Stromal cell of bone marrow (primary cell): ENCODE results near the gene NEDD9.

Experiments
- DNase-seq: peaks from one replicate; pipeline ENCODE4 v3.0.0-alpha.2; 2012; ENCODE audit warnings: low read depth

The NEDD9 gene

DNA sequence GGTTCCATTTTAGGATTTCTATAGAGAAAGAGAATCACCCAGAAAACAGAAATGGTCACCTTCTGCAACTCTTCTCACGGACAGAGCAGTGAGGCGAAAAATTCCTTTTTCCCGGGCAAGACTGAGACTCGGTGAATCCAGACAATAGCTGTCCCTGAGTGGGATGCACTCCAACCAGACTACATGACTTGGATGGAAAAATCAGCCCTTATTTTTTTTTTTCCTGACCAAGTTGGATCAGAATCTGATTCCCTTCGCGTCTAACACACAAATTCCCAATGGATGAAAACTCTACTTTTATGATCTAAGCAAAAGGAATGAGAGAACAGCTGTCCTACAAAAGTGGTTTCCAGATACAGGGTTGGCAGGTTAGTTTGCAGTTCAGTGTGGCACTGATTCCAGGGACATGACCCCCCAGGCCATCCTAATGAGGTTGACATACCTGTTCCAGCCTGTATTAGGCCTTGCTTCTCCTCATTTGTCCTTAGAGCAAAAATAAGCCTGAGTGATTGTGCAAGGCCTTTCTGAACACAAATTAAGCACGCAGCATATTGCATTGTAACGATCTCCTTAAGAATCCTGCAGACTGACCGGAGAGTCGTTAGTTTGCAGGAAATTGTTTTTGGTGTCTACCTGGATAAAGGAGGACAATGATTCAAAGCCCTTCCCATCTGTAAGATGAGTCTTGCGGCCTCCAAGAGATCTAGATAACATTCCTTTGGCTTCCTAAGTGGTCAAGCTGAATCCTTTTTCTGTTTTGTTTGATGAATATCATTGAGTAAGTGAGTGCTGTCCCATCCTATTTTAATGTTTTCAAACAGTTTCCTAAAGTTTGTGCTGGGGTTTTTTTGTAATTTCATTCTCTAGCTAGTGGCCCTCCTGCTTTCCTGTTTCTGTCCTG lies 1.5 kb upstream of the NEDD9 start:
- no peak for DNase-seq

- DNase-seq, result no peak
These were observed 530 bp upstream of the NEDD9 start for GRCh38 chr6:11232770-11233626.

DNA sequence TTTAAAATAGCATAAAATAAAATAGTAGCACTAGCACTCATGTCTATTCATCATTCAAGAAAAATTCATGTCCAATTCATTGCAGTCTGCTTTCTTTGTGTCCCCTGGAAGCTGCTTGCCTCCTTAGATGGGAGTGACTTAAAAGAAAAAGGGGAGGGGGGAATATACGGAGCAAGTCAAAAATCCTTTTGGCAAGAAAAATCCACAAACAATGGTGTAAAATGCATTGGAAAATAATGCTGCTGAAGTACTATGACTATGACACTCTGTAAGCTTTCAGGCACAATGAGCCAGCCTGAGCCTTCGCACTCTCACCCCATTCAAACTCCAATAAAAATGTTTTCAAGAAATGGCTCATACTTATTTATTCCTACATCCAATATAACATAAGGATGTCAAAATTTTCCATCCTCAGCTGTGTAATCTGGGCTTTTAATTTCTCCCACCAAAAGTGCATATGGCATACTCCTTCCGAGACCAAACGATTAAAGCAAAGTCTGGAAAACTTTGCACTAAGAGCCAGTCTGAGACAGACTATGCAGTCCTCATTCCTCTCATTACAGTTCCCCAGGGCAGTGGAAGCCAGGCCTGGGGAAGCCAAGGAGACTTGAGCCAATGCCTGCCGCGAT lies 790 bp downstream of the NEDD9 start:
- no peak for DNase-seq

GRCh38 chr6:11231108-11231463 lies 1.4 kb downstream of the NEDD9 start:
- no peak for DNase-seq

DNA sequence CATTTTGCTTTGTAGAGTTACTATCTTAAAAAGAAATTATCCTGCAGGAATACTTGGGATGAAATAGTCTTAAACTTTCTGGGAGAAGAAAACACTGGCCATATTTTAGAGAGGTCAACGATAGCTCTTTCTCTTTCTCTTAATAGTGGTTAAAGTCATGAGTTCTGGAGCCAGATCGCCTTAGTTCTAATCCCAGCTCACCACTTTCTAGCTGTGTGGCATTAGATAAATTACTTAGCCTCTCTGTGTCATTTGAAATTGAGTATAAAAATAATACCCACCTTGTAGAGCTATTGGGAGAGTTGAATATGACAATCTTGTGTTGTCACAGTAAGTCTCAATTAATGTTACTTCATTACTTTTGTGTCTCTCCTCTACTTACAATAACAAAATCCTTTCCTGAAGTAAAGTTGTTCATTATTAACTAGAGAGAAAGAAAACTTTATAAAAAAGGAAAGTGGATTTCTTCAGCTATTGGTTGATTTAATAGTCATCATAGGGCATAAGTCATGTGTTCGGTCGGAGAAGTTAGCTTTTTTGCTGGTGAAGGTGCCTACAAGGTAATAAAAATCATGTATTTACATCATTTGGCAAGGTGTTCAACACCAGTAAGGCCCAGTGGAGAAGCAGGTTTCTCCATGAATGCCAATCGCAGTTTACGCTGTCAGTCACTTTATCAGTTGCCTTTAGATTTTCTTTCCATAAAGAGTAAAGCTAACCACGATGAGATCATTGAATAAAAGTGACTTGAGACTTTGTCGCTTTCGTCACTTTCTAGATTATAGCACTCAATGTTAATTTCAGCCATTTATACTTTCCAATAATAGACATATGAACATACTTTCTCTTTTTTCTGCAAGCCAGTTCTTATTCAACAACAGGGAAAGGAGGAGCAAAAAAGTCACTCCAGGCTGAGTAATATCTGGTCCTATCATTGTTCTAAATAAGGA lies 2.0 kb downstream of the NEDD9 start:
- no peak for DNase-seq

- DNase-seq, result no peak
These were observed 2.8 kb downstream of the NEDD9 start for GRCh38 chr6:11229655-11230046.

DNA sequence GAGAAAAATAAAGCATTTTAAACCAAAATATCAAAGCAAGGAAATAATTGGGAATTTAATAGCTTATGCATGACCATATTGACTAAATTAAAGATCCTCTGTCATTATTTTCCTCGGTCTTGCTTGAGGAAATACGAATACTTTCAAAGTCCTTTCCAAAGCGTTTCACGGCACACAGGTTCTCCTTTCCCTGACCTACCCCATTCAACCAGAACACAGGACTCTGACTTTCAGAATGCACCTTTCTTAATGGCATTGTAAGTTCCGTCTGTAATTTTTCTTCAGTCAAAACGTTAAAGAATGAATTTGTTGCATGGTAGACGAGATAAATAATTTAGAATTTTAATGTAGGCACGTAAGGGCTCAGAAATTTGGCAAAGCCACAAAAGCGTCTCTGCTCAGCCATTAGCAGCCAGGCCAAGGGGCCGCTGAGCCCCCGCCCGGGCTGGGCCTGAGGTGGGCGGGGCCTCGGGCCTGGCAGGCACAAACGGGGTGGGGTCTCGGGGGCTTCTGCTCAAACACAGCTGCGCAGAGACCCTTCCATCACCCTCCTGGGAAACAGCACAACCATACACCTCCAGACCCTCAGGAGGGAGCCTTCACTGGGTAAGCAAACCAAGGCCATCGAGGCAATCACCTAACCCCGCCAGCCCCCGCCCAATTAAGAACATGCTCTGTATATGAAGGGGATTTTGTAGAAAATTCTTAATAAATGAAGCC lies 3.4 kb downstream of the NEDD9 start:
- no peak for DNase-seq

GRCh38 chr6:11227698-11228097 lies 4.8 kb downstream of the NEDD9 start:
- DNase-seq, result no peak

DNA sequence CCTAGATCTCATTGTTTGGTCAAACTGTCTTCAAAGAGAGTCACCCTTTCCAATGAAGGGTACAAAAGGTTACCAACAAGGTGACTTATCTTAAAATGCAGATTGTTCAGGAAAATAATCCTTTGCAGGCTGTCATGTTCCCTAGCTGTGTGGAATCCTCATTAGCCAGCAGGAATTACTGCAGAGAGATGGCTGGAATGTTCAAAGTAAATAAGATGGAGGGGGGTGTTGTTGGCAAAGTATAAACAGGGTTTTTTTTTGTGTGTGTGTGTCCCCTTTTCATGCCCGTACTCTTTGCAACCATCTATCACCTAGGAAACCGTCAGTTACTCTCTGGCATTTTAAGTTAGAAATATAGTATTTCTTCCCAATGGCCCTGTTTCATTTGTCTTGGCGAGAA lies 6.5 kb downstream of the NEDD9 start:
- DNase-seq, result no peak

DNA sequence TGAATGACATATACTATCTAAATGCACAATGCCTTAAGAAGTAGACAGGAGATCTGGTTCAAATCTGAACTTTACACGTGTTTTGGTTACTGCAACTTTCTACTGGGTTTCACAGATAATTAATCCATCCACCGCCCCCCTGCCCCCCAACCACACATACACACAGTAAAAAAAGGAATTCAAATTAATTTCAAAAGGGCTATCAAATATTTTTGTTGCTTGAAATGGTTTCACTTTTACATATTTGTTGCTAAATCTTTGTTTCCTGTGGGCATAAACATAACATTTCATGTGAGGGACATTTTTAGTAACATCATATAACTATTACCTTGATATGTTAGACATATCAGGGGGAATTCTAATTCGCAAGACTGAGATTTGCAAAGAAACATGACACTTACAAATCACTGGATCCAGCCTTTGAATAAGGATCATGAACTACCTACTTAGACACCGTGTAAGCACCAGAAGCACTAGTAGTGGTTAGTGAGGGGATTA lies 7.5 kb downstream of the NEDD9 start:
- no peak for DNase-seq

GRCh38 chr6:11224252-11224965 lies 8.1 kb downstream of the NEDD9 start:
- DNase-seq, result peak; percentile 73

DNA sequence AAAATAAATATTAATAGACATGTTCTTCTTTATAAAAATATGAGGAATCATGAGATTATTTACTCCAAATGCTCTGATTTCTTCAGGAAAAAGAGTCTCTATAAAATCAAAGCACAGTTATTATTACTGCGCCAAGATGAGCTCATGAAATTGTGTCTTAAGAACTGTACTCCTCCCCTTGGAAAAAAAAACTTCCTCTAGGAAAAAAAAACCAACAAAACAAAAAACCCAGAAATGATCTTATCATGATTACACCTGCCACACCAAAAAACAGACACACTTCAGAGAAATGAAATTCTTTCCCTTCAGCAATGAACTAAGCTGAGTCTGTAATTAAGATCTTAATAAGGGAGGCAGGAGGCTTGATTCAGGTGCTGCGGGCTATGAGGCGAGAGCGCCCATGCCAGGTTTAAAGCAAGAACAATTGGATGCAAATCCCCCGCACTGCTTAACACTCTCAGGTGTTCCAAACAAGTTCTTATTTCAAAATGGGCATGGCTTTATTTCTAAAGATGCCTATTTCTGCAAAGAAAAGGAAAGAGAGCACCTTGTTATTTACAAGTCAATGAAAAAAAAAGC lies 9.1 kb downstream of the NEDD9 start:
- no peak for DNase-seq

GRCh38 chr6:11222385-11223277 lies 9.8 kb downstream of the NEDD9 start:
- no peak for DNase-seq

DNA sequence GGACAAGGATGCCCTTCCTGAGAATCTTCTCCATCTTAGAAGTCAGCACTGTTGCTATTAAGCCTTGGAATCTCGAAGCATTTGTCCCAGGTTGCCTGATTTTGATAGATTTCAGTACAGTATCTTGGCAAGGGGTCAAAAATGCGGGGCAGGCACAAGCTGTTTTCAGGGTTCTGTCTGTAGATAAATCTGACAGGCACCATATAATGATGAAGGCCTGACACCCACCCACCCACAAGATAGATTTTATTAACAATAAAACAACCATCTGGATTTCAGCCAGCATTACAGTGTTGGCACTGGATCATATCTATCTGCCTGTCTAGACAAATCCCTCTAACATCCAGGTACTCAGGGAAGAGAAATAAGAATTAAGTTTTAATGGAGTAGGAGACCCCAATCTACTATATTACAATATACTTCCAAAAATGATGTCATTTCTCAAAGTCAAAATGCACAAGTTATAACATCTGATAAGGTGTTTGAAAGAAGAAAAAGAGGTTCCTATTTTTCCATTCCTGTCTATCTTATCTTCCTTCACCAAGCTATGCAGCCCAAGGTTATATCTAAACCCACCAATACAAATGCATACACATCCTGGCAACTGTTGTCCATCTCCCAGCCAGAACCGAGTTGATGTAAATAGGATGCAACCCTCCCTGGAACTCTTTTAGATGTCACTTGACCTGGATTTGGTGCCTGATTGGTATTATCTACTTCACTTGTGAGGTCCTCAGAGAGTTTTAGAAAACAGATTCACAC lies 10.7 kb downstream of the NEDD9 start:
- DNase-seq, result no peak

DNA sequence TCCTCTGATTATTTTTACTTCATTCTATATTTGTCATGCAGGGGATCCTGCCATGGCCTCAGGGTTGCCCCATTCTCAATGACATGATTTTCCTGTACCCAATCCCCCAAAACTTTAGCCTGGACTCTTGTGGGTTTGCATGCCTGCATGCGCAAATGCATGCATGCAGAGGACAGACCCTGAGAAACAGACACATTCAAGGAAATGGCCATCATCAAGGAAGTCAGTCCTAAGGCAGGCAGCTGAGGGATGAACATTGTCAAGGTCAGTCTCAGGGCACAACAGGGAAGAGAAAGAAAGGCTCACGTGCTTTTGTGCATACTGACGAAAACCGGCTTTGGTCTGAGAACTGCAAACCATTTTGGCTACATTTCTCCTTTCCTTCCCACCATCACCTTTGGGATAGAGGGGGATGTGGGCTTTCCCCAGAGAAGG lies 13.1 kb downstream of the NEDD9 start:
- no peak for DNase-seq

DNA sequence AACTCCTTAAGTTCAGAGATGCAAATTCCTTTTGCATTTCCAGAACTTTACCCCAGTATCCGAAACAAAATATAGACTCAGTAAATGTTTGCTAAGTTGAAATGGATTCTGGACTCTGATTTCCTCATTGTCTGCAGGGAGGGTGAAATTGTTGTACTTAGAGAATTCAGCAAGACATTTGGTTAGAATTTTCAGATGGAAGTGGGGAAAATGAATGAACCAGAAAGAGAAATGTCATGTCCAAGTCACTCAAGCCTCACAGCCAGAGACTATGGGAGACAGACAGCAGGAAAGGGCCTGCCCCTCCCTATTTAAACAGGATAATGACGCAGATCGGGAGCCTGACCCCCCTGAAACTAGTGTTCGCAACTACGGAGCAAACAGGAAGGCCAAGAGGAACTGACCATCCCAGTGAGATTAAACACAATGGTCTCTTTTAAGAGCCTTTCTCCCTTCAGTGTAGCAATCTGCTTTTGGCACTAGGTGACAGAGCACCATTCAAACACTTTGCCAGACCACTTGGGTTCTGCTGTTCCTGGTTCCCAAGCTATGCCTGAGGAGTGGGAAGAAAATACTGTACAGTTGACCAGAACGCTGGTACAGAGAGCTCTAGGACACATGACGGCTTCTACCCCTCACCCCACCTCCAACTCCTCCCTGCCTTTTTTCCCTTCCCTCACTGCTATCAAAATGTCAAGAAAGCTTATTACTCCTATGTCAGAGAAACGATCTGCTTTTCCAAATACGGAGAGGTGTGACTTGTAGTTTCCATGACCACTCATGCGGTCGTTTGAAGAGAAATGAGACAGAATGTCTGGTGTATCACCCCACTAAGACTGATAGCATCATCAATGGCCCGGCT lies 13.7 kb downstream of the NEDD9 start:
- DNase-seq, result no peak

- DNase-seq, result no peak
These were observed 14.4 kb downstream of the NEDD9 start for GRCh38 chr6:11218102-11218442.
